HG03025 (cell line): ENCODE results near the gene C12orf75.
"Not testable (repeated sequence)": the region's sequence is repeated elsewhere in the genome, so short reads cannot be mapped to it uniquely, and the experiment has no call there.

ENCODE experiments used
- ATAC-seq: cut with Tn5 transposase; IDR thresholded peaks from one replicate; pipeline ENCODE4 v1.9.1; 2021; ENCODE audit warnings: mild to moderate bottlenecking, moderate library complexity; ENCODE audit not compliant: unreplicated experiment, low FRiP score

The C12orf75 gene

DNA sequence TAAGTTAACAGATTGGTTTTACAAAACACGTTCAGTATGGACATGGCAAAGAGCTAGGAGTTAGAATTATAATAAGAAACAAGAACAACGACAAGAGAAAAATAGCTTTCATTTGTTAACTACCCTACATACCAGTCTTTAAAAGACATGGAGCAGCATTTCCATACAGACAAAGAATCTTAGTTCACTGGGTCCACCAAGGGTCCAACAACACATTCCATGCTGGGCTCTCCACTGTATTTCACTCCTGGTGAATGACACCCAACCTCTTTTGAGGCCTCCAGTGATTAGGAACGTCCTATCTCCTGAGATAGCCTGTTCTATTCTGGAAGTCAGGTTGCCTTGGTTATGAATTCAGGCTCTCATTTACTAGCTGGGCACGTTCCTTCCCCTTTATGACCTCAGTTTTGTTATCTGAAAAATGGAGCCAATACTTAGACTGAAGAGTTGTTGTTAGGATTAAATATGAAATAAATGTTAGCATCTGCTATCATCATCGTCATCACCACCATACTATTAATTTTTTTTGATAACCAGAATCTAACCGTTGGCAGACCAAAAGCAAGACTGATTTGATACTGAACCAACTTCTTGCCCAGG, 37.7 kb downstream of the C12orf75 start:
- no peak for ATAC-seq

DNA sequence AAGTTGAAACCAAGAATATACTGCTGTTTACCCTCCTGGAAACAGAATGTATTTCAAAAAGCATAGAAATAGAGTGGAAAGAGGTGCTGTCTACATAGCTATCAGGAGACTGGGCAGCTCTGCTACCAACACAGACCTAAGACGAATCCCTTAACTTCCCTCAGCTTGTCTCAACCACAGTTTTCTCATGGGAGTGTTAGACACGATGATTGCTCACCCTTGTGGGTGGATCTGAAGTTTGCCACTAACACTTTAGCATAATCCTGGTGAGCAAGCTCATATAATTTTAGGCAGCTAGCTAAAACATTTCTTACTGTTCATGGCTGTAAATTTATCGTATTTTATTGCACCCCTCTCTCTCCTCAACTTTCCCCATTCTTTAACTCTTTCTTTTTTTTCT, 38.5 kb downstream of the C12orf75 start:
- no peak for ATAC-seq

DNA sequence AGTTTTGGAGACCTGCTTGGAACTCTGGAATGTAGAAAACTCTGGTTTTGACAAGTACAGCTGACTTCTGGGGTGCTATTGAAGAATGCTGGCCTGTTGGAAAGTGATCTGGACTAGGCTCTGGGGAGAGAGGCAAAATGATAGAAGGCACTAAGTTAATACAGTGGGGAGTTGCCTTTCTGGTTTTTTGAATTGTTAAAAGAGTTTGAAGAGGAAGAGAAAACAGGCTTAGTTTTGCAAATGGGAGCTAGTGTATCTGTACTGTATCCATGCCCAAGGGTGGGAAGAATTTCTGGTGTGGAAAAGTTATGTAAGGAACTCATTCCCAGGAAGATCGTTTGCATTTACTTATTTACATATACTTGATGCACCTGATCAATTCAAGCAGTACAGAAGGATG, 43.8 kb downstream of the C12orf75 start:
- ATAC-seq, result no peak

DNA sequence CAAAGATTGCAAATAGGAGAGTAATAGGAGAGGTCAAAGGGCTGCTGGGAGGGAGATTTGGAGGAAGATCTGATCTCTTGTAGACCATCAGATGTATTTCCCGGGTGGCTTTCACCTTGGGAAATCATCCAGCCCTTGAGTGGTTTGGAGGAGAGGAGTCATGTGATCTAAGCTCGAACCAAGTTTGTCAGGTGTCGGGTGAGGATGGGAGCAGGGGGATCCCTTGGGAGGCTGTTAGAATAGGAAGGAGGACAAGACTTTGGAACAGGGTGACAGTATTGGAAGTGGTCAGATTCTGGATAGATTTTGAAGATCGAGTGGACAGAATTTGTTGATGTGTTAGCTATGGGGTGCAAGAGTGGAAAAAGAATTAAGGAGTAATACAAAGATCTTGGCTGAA, 46.6 kb downstream of the C12orf75 start:
- no peak for ATAC-seq

DNA sequence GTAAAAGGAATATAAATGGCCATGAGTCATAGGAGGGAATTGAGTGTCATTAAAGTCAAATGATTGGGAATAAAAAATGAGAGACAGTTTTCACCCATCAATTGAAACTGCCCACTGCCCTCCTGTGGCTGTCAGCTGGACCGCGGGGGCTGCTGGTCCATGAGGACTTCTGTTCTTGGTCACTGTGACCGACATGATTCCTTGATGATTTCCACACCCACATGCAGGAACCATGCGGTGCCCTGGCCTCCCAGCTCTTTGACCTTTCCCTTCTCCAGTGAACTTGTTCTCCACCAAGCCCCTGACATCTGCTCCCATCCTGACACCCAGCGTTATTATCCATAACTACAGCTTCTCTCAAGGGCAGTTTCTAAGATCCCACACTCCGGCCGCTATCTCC, 48.4 kb downstream of the C12orf75 start:
- no peak for ATAC-seq

DNA sequence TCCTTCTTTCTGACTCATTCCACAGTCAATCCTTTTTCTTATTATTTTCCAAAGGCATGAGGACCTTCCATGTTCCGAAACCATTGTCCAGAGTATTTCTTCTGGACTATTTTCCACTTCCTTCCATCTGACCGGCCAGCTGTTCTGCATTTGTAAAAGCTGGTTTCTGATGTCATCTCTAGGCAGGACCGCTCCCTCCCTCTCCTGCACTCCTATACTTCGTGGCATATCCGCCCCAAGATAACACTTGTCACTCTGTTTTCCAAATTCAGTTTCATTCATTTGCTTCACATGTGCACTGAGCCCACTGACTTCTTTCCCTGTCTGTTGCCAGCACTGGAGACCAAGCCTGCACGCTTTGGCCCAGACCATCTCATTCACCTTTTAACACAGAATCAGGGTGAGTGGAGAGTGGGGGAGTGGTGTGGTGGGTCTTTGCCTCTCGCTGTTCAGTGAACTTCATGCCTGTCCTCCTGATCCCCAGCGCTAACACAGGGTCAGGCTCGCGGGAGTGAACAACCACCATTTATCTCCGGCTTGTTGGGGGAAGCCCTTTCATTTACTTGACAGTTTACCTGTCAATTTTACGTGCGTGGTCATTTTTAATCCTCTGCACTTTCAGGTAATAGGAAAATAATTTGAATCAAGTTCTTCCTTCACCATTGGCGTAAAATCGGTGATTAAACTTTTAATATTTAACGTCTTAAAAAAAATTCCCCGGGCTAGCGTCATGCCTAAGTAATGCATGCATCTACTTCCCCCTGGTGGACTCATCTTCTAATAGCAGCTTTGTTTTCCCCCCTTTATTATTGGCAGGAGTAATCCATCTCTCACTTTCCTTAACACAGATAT, 52.5 kb downstream of the C12orf75 start:
- ATAC-seq, result no peak

DNA sequence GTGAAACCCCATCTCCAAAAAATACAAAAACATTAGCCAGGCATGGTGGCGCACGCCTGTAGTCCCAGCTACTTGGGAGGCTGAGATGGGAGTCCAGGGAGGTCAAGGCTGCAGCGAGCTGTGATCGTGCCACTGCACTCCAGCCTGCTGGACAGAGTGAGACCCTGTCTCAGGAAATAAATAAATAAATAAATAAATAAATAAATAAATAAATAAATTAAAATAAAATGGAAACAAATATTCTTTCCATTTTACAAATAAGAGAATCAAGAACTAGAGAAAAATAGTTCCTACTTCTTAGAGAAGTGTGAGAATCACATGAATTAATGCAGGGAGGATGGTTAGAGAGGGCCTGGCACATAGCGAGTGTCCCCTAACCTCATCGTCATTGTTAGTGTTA, 53.7 kb downstream of the C12orf75 start:
- no peak for ATAC-seq

DNA sequence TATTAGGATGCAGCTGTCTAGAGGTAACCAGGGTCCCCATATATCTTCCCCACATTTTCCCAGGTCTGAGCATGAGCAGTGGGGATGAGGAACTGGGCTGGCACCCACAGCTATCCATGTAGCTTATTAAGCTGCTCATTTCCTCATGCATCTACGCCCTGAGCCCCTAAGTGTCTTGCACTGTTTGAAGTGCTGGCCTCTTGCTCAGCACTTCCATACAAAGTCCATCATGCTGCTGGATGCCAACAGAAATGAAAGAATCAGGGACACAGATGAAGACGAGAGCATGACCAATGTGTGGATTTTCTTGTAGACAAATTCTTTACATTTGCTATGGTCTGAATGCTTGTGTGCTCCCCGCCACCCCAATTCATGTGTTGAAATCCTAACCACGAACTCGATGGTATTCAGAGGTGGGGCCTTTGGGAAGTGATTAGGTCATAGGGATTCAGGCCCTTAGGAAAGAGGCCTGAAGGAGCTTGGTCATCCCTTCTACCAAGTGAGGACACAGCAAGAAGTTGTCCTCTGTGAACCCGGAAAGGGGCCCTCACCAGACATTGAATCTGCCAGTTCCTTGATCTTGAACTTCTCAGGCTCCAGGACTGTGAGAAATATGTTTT, 54.5 kb downstream of the C12orf75 start:
- no peak for ATAC-seq

DNA sequence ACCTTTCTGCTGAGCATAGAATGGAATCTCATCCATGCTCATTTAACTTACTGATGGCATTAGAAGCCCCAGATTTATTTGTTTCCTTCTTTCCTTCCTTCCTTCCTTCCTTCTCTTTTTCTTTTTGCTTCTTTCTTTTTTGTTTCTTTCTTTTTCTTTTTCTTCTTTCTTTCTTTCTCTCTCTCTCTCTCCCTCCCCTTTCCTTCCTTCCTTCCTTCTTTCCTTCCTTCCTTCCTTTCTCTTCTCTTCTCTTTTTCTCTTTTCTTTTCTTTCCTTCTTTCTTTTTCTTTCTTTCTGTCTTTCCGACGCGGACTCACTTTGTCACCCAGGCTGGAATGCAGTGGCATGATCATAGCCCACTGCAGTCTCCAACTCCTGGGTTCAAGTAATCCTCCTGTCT, 55.9 kb downstream of the C12orf75 start:
- ATAC-seq, result no peak

DNA sequence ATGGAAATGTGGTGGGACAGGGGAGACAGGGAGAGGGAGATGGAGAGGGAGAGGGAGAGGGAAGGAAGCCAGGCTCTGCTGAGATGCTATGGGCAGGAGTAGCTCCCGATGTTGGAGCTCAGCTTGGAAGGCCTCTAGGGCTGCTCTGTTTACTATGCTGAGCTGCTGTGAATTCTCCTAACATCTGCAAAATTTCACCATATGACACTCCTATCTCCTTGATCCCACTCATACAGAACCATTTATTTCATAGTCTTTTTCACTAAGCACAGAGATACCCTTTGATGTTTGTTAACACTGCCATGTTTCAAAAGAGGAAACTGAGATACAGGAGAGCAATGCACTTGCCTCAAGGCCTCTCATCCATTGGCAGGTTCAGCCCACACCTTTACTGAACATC, 60.7 kb downstream of the C12orf75 start:
- ATAC-seq, result no peak

DNA sequence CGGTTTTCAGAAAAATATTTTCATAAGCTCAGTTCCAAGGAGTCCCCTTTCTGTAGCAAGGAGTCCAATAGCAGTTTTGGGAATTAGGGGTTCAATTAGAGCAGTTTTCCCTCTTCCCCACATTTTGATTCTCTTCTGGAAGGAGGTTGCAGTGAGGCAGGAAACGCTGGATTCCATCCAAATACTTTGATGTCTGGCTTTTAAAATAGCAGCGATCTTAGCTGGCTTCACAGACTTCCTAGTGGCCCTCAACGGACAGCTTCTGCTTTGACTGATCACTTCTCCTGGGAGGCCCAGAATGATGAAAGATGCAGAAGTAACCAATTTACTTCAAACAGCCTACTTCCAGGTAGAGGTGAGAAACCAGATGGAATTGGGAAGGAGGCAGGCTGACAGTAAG, 63.1 kb downstream of the C12orf75 start:
- no peak for ATAC-seq

DNA sequence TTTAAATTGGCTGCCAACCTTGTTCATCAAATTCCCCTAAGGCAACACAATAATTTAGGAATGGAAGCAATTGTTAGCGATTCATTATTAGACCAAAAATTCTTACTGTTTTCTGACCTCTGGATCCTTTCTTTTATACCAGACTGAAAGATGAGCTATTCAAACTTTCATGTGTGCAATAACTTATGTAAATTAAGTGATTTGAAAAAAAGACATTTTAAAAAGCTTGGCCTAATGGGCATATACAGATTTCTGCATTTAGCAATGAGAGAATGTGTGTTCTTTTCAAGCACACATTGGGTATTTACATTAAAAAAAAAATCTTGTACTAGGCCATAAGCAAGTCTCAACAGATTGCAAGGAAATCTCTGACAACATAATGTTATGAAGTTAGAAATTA, 65.5 kb downstream of the C12orf75 start:
- no peak for ATAC-seq

DNA sequence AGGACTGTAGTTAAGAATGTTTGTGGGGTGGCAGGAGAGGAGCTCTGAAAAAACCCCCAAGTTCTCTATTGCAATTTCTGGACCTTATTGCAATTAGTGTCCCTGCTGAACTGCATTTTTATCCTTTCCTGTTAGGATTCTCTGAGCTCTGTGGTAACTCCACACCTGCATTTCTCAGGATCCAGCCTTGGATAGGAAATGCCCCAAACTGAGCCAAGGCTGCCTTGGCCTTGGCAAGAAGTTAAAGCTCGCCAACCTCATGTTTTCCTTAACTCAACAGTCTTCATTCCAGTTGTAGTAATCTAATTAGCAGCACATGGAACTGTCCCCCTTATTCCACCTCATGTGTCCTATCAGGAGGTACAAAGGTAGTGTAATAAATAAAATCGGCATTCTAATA, 66.5 kb downstream of the C12orf75 start:
- ATAC-seq, result no peak

DNA sequence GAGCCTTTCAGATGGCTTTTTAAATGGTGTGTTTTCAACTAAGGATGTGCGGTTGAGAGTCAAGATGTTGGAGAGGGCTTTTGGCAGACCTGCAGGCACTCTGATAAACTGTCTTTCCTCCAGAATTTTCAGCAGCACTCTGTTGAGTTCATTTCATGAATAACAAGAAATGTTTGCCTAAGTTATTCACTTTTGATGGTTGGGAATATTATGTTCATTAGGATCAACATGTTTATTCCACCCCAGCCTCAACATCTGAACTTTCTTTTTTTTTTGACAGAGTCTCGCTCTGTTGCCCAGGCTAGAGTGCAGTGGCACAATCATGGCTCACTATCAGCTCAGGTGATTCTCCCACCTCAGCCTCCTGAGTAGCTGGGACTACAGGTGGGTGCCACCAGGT, 68.4 kb downstream of the C12orf75 start:
- ATAC-seq, result no peak

DNA sequence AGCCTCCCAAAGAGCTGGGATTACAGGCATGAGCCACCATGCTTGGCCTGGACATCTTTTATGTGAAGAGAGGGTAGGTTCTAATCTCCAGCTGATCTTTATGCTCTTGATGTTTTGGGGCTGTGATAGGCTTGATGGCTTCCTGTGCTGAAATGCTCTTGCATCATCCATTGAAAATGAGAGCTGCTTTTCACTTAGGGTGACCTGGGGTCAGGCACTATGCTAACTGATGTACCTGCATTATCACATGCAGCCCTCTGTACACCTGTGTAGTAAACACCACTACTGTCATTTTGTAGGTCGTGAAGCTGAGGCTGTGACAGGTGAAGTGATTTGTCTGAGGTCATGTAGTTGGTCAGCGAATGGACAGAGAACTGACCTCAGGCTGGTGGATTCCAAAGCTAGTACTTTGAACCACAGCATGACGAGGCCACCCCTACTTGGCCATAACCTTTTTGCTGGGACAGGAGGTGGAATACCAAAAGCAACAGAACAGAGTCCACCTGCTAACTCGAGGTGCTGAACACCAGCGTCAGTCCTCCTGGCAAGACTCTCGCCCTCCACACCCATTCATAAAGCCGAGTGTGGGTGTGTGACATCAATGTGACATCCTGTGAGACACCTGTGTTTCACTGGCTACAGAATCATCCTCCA, 69.1 kb downstream of the C12orf75 start:
- ATAC-seq, result no peak

DNA sequence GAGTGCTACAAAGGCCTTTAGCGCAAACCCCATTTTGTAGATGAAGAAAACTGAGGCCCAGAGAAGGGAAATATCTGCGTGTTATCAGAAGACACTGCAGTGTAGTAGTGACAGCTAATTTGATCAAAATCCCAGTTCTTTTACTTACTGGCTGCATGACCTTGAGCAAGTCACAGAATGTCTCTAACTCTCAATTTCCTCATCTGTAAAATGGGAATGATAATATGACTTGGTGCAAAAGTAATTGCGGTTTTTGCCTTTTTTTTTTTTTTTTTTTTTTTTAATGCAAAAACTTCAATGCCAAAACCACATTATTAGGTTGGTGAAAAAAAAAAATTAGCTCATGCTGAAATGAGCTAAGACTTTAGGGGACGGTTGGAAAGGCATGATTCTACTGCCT, 69.7 kb downstream of the C12orf75 start:
- no peak for ATAC-seq

DNA sequence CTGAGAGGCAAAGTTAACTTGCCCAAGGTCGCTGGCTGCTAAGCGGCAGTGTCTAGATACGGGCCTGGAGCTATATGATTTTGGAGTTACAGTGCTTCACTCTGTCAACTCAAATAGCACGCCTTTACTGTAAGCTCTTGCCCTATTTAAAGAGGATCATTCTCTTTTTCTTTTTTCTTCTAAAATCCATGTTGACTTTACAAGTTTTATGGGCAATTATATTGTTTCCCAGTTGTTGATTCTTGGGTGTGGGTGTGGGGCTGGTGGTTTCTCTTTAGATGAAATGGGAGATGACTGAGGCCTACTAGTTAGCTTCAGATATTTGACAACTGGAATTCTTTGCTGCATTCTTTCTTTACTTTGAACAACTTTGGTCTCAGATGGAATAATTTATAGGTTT, 70.7 kb downstream of the C12orf75 start:
- no peak for ATAC-seq

DNA sequence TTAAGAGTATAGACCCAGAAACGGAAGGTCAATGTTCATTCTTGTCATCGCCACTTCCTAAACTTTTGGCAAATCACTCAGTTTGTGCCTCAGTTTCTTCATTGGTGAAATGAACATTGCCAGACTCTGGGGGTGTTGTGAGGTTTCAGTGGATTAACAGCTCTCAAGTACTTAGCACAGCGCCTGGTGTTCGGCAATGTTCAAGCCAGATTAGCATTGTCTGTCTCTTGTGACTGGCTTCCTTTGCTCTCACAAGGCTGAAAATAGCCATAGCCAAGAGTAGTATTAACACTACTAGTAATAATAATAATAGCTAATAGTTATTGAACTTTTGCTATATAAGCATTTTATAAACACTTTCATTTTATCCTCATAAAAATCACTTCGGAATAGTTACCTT, 71.9 kb downstream of the C12orf75 start:
- ATAC-seq, result no peak

DNA sequence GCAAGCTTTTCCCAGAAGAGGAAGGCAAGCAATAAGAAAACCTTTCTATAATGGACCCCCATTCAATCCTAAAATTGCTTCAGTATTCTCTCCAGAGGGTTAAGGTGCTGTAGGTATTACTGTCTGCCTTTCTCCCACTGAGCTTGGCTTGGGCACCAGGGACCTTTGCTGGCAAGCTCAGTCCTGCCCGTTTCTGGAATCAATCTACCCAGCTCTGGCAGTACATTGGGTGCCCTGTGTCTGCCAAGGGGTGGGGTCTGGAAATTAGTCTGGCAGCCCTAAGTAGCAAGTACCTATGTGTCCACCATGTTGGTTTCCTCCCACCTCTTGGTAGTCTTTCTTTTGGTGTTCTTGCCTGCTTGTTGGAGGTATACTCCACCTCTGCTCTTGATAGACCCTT, 72.6 kb downstream of the C12orf75 start:
- no peak for ATAC-seq

DNA sequence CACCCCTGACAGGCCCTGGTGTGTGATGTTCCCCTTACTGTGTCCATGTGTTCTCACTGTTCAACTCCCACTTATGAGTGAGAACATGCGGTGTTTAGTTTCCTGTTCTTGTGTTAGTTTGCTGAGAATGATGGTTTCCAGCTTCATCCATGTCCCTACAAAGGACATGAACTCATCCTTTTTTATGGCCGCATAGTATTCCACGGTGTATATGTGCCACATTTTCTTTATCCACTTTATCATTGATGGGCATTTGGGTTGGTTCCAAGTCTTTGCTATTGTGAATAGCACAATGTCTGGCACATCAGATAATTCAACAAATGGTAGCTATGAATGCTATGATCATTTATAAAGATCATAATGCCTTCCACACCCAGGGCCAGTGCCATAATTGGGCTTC, 73.6 kb downstream of the C12orf75 start:
- not testable (repeated sequence) for ATAC-seq

DNA sequence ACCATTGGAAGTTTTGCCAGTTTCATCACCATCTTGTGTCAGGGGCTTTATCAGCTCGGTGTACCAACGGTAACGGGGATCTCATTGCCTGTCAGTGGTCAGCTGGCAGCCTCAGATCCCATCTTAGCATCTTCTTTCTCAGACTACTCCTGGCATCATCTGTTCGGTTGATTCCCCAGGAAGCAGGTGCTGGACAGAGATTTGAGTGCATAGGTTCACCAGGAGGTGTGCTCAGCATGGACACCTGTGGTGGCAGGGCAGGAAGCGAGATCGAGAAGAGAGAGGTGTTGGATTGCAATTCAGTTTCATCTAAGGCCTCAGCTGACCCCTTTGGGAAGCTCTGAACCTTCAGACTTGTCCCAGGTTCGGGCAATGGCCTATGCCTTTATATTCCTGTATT, 76.0 kb downstream of the C12orf75 start:
- no peak for ATAC-seq
